DOHH2 (cell line): Measurements from ENCODE around the gene COL4A4.

ENCODE experiments used
- CTCF ChIP-seq: fragments of 200-600 bp; sonication (generic); IDR thresholded peaks from one replicate; pipeline ENCODE4 v1.5.1; 2014; ENCODE audit warnings: antibody characterized with exemption, mild to moderate bottlenecking, low read depth, low read length; ENCODE audit not compliant: poor library complexity, severe bottlenecking
- EZH2phosphoT487 ChIP-seq: fragments of 200-600 bp; sonication (generic); IDR thresholded peaks from 2 replicates; pipeline ENCODE4 v1.6.1; 2017; ENCODE audit warnings: borderline replicate concordance, mild to moderate bottlenecking, antibody characterized with exemption, low read length, moderate library complexity, mixed read lengths

- no peak for TF ChIP-seq EZH2phosphoT487
- TF ChIP-seq CTCF = no peak
Measured at GRCh38 chr2:227161947-227162346, 2.1 kb downstream of the COL4A4 start.
